ENCODE measurements around the gene ARL16.

ARL16 gene, protein sequence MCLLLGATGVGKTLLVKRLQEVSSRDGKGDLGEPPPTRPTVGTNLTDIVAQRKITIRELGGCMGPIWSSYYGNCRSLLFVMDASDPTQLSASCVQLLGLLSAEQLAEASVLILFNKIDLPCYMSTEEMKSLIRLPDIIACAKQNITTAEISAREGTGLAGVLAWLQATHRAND

DNA sequence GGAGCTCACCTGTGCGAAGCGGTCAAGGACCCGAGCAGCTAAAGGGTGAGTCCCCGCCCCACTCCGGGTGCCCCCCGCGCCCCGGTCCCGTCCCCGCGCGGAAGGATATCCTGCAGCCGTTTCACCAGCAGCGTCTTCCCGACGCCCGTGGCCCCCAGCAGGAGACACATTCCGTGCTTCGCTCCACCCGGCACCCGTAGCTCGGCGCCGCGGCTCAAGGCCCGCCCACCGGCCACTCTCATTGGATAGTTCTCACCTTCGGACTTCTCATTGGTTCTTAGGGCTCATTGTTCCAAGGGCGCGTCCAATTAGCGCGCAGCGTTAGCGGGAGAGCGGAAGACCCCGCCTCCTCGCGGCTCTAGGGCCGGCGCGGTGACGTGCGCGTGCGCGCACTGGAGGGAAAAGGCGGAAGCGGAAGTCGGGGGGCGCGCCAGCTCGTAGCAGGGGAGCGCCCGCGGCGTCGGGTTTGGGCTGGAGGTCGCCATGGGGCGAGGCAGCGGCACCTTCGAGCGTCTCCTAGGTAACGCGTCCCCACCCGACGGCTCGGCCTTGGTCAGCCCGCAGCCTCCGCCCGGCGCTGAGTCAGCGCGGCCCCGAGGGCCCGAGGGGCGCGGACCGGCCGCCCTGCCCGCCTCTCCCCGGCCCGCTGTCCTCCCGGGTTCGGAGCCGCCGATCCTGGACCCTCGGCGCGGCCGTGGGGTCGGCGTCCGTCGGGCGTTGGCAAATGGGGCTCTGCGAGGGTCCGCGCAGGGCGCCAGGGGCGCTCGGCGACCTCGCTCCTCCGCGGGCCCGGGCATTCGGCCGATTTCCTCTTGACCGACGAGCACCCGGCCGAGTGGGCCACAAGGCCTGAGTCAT lies at the start of gene ARL16, which contains the start of gene HGS:
Gene ARL16 (minus strand): TSS at position 214 of the 858 bp plus-strand sequence. CDS start 44 bp downstream, at position 170.
Gene HGS (plus strand): TSS at position 428 of the 858 bp plus-strand sequence. CDS start 56 bp downstream, at position 484.
- peak; percentile 93 to 95 (median 94) for DNase-seq (ENCODE audit: low read depth in 3 of 3, low spot score in 1 of 3)

DNA sequence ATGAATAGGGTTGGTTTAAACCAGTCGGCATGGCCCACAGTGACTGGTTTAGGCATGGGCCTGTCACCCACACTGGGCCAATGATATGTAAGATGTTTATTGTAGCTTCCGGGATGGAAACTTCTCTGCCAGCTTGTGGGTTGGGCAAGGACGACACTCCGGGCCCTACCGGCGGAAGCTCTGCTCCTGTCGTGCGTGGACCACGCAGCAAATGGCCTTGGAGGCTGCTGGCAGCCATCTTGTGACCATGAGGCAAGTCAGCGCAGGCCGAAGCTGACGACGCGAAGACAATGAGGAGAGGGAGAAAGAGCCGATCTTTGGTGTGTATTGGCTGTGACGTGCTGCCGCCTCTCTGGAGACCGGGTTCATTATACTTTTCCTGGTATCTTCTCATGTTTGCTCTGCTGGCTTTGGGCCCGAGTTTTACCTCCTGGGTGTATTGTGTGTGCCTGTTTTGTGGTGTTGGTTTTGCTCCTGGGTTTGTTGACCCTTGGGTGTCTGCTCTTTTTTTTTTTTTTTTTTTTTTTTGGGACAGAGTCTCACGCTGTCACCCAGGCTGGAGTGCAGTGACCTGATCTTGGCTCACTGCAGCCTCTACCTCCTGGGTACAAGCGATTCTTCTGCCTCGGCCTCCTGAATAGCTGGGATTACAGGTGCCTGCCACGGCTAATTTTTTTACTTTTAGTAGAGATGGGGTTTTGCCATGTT lies 43.9 kb upstream of the ARL16 start:
- no peak for DNase-seq (ENCODE audit: low read depth in 3 of 3, low spot score in 1 of 3)

DNA sequence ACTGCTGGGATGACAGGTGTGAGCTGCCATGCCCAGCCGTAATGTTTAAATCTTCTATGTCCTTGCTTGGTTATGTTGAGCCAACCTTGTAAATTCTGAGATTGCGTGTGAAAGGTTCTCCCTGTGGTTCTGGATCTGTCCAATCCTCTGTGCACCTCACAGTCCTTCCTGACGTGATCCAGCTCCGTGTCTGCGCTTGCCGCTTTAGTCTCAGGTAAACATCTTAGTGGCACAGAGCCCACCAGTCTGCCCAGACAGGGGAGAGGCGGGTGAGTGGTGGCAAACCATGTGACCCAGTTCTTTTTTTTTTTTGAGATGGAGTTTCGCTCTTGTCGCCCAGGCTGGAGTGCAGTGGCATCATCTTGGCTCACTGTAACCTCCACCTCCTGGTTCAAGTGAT lies 42.4 kb upstream of the ARL16 start:
- no peak for DNase-seq (ENCODE audit: low read depth in 3 of 3, low spot score in 1 of 3)

DNA sequence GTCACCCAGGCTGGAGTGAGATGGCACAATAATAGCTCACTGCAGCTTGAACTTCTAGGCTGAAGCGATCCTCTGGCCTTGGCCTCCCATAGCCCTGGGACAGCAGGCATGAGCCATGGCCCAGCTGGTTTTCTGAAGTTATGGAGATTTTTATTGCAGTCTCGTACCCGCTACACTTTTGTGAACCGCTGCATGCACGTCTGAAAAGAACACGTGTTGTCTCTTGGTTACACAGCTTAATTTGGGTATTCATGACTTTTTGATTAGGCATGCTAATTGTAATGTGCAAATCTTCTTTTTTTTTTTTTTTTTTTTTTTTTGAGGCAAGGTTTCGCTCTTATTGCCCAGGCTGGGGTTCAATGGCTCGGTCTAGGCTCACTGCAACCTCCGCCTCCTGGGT lies 41.8 kb upstream of the ARL16 start:
- no peak for DNase-seq (ENCODE audit: low read depth in 3 of 3, low spot score in 1 of 3)

DNA sequence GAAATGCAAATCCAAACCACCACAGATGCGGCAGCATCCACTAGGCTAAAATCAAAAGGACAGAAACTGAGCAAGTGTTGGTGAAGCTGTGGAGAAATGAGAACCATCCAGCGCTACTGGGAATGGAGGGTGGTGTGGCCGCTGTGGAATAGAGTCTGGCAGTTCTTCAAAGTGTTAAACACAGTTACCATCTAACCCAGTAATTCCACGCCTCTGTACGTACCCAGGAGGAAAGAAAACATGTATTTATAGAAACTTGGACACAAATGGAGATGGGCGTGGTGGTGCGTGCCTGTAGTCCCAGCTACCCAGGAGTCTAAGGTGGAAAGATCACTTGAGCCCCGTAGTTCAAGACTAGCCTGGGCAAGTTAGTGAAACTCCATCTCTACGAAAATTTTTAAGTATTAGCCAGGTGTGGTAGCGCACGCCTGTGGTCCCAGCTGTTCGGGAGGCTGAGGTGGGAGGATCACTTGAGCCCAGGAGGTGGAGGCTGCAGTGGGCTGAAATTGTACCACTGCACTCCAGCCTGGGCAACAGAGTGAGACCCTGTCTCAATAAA lies 40.1 kb upstream of the ARL16 start:
- no peak for DNase-seq (ENCODE audit: low read depth in 3 of 3, low spot score in 1 of 3)

DNA sequence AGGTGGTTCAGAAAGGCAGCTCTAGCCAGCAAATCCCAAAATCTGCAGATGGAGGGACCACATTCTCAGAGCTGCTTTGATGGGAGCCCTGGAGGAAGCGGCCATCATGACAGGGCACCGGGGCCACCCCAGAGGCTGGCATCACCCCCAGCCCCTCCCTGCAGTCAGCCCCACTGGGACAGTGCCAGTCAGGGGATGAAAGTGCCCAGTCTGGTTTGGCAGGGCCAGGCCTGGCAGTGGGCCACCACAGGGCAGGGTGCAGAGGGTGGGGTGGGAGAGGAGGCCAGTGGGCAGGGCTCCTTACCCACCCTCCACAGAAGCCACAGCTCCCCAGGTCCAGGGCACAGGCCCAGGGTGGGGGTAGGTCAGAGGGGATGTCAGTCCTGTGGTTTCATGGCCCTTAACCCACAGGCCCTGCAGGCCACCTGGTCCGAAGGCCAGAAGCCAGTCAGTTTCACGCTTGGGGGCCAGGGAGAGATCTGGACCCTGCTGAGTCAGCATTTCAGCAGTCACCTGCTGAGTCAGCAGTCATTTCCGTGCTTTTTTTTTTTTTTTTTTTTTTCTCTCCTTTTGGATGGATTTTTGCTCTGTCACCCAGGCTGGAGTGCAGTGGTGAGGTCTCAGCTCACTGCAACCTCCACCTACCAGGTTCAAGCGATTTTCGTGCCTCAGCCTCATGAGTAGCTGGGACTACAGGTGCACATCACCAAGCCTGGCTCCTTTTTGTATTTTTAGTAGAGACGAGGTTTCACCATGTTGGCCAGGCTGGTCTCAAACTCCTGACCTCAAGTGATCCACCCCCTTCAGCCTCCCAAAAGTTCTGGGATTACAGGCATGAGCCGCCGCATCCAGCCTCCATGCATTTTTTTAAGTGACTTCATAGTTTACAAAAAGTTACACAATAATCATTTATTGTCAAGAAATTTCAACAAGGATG lies 38.9 kb upstream of the ARL16 start:
- DNase-seq (ENCODE audit: low read depth in 3 of 3, low spot score in 1 of 3), result no peak

DNA sequence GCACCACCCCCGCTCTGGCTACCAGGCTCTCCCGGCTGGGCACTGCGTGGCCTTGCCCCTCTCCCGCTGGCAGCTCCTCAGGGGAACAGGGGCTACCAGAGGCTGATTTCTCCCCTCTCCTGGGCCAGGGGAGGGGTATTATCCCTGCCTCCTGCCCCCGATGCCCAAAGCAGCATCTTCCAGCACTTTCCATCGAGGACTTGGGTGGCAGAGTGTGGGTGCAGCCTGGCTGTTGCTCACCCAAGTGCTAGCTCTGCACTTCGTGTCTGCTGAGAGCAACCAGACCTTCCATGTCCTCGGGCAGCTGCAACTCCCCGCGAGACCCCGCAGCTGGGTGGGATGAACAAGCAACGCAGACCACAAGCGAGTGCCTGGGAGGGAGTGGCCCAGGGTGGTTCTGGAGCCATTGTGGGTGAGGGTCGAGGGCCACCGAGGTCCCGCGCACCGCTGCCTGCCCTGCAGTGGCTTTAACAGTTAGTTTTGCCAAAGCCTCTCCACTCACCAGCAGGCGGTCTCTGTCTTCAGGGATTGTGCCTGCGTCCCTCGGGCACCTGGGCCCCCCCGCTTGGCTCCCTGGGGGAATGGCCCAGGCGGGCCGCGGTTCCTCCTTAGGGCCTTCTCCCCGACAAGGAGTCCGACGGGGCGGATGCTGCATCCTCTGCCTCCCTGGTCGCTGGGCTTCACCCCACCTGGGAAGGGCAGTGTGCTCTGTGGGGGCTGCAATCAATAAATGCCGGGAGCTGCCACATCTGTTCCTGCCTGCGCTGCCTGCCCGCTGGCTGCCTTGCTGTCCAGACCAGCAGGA lies 36.9 kb upstream of the ARL16 start:
- DNase-seq (ENCODE audit: low read depth in 3 of 3, low spot score in 1 of 3), result no peak

DNA sequence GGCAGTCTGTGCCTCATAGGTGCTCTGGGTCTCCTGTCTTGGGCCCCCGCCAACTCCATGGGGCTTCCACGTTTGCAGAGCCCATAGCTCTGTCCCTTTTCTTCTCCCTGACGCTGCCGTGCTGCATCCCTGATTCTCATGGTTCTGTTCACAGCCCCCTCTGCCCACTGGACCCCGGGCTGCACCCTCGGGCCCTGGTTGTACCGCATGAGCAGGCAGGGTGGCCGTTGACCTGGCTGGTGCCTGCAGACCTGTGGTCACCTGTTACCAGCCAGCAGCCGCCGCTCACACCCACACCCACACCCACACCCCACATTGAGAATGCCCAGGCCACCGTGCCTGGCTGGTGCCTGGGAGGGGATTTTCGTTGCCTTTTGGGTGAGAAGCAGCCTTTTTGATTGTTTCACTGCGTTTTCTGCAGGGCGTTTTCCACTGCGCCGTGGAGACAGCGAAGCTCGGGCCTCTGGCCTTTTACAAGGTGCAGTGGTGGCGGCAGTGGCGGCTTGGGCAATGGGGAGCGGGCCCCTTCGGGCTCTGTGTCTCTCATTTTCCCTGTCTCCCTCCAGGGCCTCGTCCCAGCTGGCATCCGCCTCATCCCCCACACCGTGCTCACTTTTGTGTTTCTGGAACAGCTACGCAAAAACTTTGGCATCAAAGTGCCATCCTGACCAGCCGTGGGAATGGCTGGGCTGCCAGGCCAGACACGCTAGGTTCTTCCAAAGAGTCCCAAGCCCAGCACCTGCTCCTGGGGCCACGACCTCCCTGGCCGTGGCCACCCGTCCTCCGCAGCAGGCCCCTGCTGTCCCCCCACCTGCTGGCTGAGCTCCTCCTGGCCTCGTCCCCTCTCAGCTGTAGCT lies 36.0 kb upstream of the ARL16 start:
- DNase-seq (ENCODE audit: low read depth in 3 of 3, low spot score in 1 of 3), result no peak

DNA sequence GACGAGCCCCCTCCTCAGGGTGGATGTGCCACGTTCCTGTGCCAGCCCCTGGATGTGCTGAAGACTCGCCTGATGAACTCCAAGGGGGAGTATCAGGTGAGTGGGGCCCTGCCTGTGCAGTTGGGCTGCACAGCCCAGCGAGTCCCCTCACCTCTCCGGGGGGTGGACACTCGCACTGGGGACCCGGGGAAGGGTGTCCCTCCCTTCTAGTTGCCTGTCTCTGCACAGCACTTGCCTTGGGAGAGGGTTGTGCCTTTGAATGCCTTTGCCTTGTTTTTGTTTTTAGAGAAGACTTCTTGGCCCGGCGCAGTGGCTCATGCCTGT lies 34.1 kb upstream of the ARL16 start:
- no peak for DNase-seq (ENCODE audit: low read depth in 3 of 3, low spot score in 1 of 3)

DNA sequence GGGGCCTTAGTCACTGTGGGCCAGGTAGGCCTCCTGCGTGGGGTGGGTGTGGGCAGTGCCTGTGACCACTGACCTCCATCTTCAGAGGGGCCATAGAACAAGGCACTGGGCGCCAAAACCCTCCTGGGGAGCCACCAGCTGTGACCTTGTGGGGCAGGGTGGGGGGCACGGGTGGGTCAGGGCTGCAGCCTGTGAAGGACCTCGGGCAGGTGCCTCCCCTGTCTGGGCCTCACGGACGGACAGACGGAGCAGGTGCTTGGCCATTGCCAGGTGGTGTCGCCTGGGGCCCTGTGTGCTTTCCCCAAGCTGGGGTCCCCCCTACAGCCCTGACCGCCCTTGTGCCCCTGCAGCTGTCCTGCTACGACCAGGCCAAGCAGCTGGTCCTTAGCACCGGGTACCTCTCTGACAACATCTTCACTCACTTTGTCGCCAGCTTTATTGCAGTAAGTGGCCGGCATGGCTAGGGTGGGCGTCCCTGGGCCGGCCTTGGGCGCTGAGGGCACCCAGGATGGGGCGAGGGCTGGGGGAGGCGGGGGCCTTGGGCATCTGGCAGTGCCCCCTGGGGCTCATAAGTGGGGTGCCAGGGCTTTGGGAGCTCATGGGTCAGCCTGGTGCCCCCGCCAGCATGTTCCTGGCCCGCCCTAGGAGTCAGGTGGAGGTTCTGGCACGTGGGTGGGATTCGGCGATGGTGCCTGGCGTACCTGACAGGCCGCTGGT lies 33.6 kb upstream of the ARL16 start:
- no peak for DNase-seq (ENCODE audit: low read depth in 3 of 3, low spot score in 1 of 3)

DNA sequence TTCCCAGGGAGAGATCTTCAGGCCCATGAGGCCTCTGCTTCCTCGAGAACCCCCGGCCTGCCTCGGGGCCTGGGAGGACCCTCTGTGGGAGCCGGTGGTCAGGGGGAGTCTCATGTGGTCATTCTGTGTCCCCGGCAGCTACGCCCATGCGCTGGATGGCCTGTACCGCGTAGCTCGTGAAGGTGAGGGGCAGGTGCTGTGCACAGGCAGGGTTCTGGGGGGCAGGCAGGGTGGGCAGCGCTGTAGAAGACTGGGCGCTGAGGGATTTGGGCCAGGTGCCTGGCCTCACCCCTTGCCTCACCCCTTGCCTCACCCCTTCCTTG lies 33.0 kb upstream of the ARL16 start:
- no peak for DNase-seq (ENCODE audit: low read depth in 3 of 3, low spot score in 1 of 3)

DNA sequence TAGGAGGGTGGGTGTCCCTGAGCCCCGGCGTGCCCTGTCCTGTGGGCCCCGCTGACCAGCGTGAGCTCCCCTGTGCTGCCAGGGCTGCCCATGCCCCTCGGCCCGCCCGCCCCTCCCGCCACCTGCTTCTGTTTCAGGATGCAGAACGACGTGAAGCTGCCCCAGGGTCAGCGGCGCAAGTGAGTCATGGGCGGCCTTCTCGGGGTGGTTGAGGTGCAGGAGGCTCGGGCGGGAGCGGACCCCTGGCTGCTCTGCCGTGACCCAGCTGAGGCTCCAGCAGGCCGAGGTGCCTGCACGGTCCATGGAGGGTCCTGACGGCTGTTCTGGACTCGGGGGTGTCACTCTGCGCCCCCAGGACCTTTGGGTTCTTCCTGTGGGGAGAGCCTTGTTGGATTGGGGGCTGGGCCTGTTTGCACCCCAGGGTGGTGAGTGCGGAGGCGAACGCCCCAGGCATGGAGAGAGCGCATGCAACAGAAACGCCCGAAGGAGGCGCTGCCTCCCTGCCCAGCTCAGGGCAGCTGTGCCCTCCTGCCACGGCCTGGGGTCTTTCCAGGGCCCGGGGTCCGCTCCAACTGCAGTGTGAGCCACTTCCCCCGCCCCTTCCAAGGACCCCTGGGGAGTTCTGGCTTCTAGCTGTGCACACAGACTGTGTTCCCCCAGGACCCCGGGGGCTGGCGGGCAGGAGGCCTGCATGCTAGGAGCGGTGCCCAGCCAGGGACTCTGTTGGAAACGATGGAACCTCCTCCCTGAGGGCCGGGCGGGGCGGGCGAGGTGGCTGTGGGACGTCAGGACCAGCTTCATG lies 32.5 kb upstream of the ARL16 start:
- DNase-seq (ENCODE audit: low read depth in 3 of 3, low spot score in 1 of 3), result no peak

DNA sequence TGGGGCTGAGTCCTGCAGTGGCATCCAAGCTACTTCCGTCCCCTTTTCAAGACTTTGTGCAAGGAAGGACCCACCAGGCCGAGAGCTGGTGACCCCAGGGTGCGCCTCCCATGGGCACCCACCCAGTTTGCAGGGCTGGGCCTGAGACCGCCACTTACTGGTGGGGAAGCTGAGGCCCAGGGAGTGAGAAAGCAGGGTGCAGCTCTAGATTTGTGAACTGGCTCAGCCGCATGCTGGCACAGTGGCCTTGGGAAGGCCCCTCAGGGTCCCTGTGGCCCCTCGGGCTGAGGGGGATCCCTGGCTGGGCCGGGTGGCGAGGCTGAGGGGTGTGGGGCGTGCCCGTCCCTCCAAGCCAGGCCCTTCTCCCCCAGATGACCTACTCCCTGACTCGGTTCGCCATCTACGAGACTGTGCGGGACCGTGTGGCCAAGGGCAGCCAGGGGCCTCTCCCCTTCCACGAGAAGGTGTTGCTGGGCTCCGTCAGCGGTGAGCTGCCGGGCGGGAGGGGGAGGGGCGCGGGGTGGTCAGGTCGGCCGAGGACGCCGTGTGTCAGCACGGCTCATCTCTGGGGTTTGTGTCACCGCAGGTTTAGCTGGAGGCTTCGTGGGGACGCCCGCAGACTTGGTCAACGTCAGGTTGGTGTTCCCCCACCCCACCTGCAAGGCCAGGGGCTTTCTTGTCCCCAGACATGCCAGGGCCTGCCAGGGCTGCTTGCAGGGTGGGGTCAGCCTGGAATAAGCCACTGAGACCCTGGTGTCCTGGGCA lies 31.7 kb upstream of the ARL16 start:
- DNase-seq (ENCODE audit: low read depth in 3 of 3, low spot score in 1 of 3), result no peak

DNA sequence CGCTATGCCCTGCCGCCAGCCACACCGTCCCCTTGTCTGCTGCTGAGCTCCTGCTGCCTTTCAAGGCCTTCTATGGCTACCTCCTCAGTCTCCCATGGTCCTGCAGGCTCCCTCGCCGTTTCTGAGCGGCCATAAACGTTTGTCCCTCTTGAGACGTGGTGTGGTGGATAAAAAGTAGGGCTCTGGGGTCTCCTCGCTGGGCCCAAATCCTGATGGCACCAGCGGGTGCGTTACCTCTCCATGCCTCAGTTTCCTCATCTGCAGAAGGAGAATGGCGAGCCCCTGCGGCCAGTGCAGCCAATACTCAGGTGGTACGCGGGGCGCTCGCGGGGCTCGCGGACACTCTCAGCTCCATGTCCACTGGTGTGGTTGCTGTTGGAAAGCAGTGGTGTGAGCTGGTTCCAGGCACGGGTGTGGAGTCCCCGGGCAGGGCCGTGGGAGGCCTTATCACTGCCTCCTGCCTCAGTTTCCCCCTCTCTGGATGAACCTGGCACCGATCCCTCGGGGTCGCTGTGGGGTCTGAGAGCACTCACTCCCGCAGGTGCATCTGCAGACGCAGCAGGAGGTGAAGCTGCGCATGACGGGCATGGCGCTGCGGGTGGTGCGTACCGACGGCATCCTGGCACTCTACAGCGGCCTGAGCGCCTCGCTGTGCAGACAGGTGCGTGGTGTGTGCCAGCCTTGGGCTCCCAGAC lies 31.0 kb upstream of the ARL16 start:
- no peak for DNase-seq (ENCODE audit: low read depth in 3 of 3, low spot score in 1 of 3)

DNA sequence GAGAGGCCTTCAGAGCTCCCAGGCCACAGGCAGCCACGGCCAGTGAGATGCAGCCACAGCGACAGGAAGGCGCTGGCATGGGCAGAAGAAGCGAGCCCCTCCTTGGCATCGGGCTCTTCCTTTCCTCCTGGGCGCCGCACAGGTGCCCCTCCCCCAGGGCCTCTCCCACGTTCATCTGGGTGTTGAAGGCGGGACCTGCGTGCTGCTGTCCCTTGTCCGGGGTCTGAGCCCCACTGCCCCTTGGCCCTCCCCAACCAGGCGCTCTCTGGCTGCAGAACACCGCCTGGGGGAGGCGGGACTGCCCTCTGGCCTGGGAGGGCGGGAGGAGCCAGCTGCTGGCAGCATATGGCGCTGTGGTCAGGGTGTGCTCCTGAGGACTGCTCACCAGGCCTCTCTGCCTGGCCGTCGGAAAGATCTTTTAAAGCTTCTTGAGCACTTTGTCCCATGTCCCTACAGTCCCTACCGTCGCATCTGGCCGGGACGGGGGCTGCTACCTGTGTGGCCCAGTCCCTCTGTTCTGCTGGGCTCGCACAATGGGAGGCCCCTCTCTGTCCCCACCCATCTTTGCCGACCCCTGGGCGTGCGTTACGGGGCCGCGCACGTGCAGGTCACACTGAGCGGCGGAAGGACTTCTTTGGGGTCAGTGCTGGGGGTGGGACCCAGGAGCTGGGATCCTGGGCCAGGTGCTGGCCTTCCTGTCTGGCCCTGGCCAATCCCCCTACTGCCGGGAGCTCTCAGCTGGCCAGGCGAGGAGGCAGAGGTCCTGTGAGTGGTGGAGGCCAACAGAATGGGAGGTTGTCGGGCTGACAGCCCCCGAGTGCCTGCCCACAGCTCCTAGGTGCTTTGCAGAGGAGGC lies 30.2 kb upstream of the ARL16 start:
- DNase-seq (ENCODE audit: low read depth in 3 of 3, low spot score in 1 of 3), result no peak
